Testis (tissue), 2 donors: ENCODE data around the gene PCDHB13.

Experiments
- POLR2A ChIP-seq: fragments of 450-650 bp; IDR thresholded peaks from one replicate; pipeline ENCODE4 v1.6.1; 2017; ENCODE audit warnings: antibody characterized with exemption, mild to moderate bottlenecking, moderate library complexity
- TF ChIP-seq, protein P1 (sequence below), 3 experiments: fragments of 450-650 bp in 2 of 3; fragments of 200-600 bp in 1 of 3; sonication (generic) in 1 of 3; IDR thresholded peaks; one replicate each; pipeline ENCODE4 v1.5.1; 2016 to 2019; ENCODE audit warnings: antibody characterized with exemption in 3 of 3, mild to moderate bottlenecking in 2 of 3, moderate library complexity in 1 of 3

DNA sequence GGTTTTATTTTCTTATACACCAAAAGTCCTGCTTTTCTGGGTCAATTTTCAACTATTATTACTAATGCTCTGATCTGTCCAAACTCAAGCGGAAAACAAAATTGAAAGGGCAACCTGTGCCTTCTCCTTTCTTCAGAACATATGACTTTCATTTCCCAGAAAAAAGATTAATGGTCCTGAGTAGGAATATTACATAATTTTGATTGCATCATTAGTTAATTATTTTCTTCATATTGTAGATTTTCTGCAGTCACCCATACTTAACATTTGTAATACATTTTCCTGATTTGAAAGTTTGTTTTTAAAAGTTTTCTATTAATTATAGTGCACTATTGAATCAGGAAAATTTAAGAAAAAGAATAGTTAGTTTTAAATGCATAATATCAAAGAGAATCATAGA lies 37.8 kb upstream of the PCDHB13 start:
- TF ChIP-seq, protein P1, sequence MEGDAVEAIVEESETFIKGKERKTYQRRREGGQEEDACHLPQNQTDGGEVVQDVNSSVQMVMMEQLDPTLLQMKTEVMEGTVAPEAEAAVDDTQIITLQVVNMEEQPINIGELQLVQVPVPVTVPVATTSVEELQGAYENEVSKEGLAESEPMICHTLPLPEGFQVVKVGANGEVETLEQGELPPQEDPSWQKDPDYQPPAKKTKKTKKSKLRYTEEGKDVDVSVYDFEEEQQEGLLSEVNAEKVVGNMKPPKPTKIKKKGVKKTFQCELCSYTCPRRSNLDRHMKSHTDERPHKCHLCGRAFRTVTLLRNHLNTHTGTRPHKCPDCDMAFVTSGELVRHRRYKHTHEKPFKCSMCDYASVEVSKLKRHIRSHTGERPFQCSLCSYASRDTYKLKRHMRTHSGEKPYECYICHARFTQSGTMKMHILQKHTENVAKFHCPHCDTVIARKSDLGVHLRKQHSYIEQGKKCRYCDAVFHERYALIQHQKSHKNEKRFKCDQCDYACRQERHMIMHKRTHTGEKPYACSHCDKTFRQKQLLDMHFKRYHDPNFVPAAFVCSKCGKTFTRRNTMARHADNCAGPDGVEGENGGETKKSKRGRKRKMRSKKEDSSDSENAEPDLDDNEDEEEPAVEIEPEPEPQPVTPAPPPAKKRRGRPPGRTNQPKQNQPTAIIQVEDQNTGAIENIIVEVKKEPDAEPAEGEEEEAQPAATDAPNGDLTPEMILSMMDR (IDR thresholded peaks at IDR 0.05): no peak
- no peak for TF ChIP-seq POLR2A
